ENCODE measurements around the gene MYPN.
"Not testable (repeated sequence)": the region's sequence is repeated elsewhere in the genome, so short reads cannot be mapped to it uniquely, and the experiment has no call there.

Gene MYPN

GRCh38 chr10:68138526-68138925, 29.2 kb downstream of the MYPN start:
- no peak for DNase-seq

GRCh38 chr10:68139448-68140272, 30.4 kb downstream of the MYPN start:
- no peak for DNase-seq

GRCh38 chr10:68142761-68143160, 33.5 kb downstream of the MYPN start:
- no peak for DNase-seq

- DNase-seq: no peak
Observed at GRCh38 chr10:68144709-68145108, 35.4 kb downstream of the MYPN start.

- no peak for DNase-seq
Observed at GRCh38 chr10:68145705-68146104, 36.4 kb downstream of the MYPN start.

- DNase-seq: no peak
Observed at GRCh38 chr10:68146133-68146532, 36.8 kb downstream of the MYPN start.

- DNase-seq: no peak
Observed at GRCh38 chr10:68151453-68151852, 42.2 kb downstream of the MYPN start.

- no peak for DNase-seq
Observed at GRCh38 chr10:68153473-68154210, 44.4 kb downstream of the MYPN start.

GRCh38 chr10:68154211-68154497, 44.9 kb downstream of the MYPN start:
- no peak for DNase-seq

GRCh38 chr10:68155615-68156210, 46.4 kb downstream of the MYPN start:
- no peak for DNase-seq

GRCh38 chr10:68156373-68157185, 47.3 kb downstream of the MYPN start:
- DNase-seq: peak; percentile 16

GRCh38 chr10:68157522-68157921, 48.2 kb downstream of the MYPN start:
- not testable (repeated sequence) for DNase-seq

GRCh38 chr10:68158031-68158430, 48.7 kb downstream of the MYPN start:
- DNase-seq: no peak

- no peak for DNase-seq
Observed at GRCh38 chr10:68163735-68164134, 54.4 kb downstream of the MYPN start.

GRCh38 chr10:68165643-68166042, 56.4 kb downstream of the MYPN start:
- DNase-seq: no peak

- no peak for DNase-seq
Observed at GRCh38 chr10:68166871-68167585, 57.7 kb downstream of the MYPN start.

- no peak for DNase-seq
Observed at GRCh38 chr10:68167586-68168189, 58.4 kb downstream of the MYPN start.

- DNase-seq: no peak
Observed at GRCh38 chr10:68171539-68172080, 62.3 kb downstream of the MYPN start.

- no peak for DNase-seq
Observed at GRCh38 chr10:68172324-68172723, 63.0 kb downstream of the MYPN start.

GRCh38 chr10:68175949-68176348, 66.7 kb downstream of the MYPN start:
- no peak for DNase-seq

GRCh38 chr10:68176797-68177196, 67.5 kb downstream of the MYPN start:
- no peak for DNase-seq

- DNase-seq: no peak
Observed at GRCh38 chr10:68178592-68178991, 69.3 kb downstream of the MYPN start.
